Measurements from ENCODE around the gene PABPN1L.

- TF ChIP-seq CTCF (IDR thresholded peaks at IDR 0.05; ENCODE audit: insufficient read depth, low read depth, low read length) (no peak), EZH2 (IDR thresholded peaks at IDR 0.05; ENCODE audit: insufficient read depth, low read length) (no peak)
These were observed 24.6 kb upstream of the PABPN1L start for GRCh38 chr16:88891083-88891482.

Measured in astrocyte (in vitro differentiated cells and primary cell).